Measurements from ENCODE around the gene F12. TPM values are rescaled to one million over a fixed set of nuclear protein-coding genes. Genes with fewer than 3 reads are reported as not detected.

Gene F12
- total and polyA plus RNA-seq, 2 donors (not counting 3 experiments of a cell fraction or from before 2014, with no cell fraction given), result 1.00 to 1.4 TPM

DNA sequence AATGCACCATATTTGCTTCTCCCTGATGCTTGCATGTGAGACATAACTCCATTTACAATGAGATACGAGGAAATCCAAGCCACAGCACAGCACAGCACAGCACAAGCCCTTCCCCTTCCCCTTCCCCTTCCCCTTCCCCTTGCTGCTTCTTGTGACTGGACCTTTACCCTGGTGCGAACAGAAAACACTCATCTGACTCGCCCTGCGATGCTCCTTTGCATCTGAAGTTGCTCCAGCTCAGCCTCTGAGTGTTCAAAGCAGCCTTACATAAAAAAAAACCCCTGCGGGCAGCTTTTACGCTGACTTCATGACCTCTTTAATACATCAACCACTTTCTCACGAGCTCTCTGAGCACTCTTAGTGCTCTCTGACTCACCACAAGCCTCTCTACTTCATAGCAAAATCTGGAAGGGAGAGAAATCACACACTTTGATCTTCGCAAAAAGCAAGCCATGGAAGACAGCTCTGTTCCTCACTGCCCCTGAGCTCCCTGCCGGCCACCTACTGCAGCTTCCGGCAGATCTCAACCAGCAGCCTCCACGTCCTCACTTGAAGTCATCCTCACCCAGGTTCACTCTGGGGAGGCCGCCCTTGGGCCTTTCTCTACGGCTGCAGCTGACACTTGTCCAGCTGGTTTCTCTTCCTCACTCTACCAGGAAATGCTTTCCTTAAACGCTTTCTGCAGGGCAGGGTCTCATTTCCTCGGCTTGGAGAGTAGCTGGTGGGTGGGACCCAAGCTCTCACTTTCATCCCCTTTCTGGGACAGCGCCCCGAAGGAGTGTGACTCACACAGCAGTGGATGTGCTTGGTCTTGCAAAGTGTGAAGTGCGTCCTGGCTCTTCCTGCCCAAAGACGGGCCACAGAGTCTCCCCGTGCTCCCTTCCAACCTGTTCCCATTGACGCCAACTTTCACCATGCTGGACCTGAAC is 19.9 kb downstream of the F12 start:
- Histone ChIP-seq H3K4me1 (ENCODE audit: control insufficient read depth, extremely low read depth, insufficient read depth, low read length) (no peaks in the 10 kb centered on the region), H2AFZ (ENCODE audit: low read depth, low read length) (no peak overlapping the region), H3K9me3 (replicated peaks; ENCODE audit: control insufficient read depth, insufficient read depth, low read length) (no peaks in the 10 kb centered on the region), H3K9ac (replicated peaks; ENCODE audit: extremely low read depth, insufficient read depth, low read length) (no peak overlapping the region), H3K27me3 (ENCODE audit: control insufficient read depth in 2 of 2, insufficient read depth in 2 of 2, low read length in 2 of 2) (no peaks in the 10 kb centered on the region), H3K36me3 (ENCODE audit: control insufficient read depth in 2 of 2, extremely low read depth in 1 of 2, insufficient read depth in 2 of 2, low read length in 2 of 2) (no peaks in the 10 kb centered on the region), H3K79me2 (ENCODE audit: control insufficient read depth, insufficient read depth, low read length) (no peaks in the 10 kb centered on the region), H3K27ac (ENCODE audit: insufficient read depth, low read depth, low read length) (no peak overlapping the region), H3K4me2 (ENCODE audit: insufficient read depth, low read length) (no peak overlapping the region), H3K9me1 (replicated peaks; ENCODE audit: control insufficient read depth, extremely low read depth, insufficient read depth, low read length) (no peaks in the 10 kb centered on the region), H4K20me1 (replicated peaks; ENCODE audit: control insufficient read depth, extremely low read depth, insufficient read depth, low read length) (no peaks in the 10 kb centered on the region), H3K4me3 (replicated peaks in 1 of 3; ENCODE audit: insufficient read depth in 1 of 3, low read depth in 1 of 3, low read length in 3 of 3) (no peak overlapping the region)
- FAIRE-seq, result peak; percentile 44
- POLR2A ChIA-PET, result interaction anchor here (2.7 kb wide), 1 partner anchor 66 kb away, joined by 12 read pairs; no protein-coding TSS in a partner anchor
- dilution Hi-C loops (cut with MboI; ENCODE audit: extremely low pct_ligation_motif_present, low sequenced_read_pairs), result no loop called here
- no peak for DNase-seq (ENCODE audit: low read depth, low spot score)
- intact Hi-C loops (cut with micrococcal nuclease), result loop anchor here (1.0 to 5.0 kb wide), 6 partner anchors 37 to 277 kb away; partner anchors contain the start of genes GRK6, LMAN2 and PDLIM7
- no TSS peak for BruUV-seq (replicated peaks)
- TF ChIP-seq FOS (IDR thresholded peaks at IDR 0.05; ENCODE audit: borderline replicate concordance, insufficient read depth, low read length) (peak; percentile 18), JUN (IDR thresholded peaks at IDR 0.05; ENCODE audit: borderline replicate concordance, insufficient read depth, insufficient read length, low read depth) (no peak), EZH2 (IDR thresholded peaks at IDR 0.05; ENCODE audit: borderline replicate concordance, low read depth, low read length, severe bottlenecking) (no peak), GATA2 (IDR thresholded peaks at IDR 0.05; ENCODE audit: insufficient read depth, insufficient read length, low read depth, low read length) (no peak)
- TF ChIP-seq, protein P1, sequence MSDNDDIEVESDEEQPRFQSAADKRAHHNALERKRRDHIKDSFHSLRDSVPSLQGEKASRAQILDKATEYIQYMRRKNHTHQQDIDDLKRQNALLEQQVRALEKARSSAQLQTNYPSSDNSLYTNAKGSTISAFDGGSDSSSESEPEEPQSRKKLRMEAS (IDR thresholded peaks at IDR 0.05; ENCODE audit: insufficient read depth, insufficient read length), result no peak
- CTCF ChIA-PET, result interaction anchor here (1.0 to 5.7 kb wide), 20 partner anchors 11 to 276 kb away, joined by 3 to 246 read pairs (median 10); partner anchors contain the start of genes F12, PFN3 and PRR7
